C4-2B (cell line): ENCODE data around the gene NPIPA1.
A peak's percentile ranks its signal among the peaks of the same experiment; 100 is the strongest.
"Not testable (repeated sequence)": the region's sequence is repeated elsewhere in the genome, so short reads cannot be mapped to it uniquely, and the experiment has no call there.

Source experiments
- H3K27ac ChIP-seq: fragments of 450-650 bp; 2 replicates; pipeline ENCODE4 v1.5.1; 2017
- CTCF ChIP-seq: fragments of 450-650 bp; conservative IDR thresholded peaks from 2 replicates; pipeline ENCODE4 v1.5.1; 2017; ENCODE audit warnings: mild to moderate bottlenecking
- ZFX ChIP-seq: fragments of 450-650 bp; IDR thresholded peaks from 2 replicates; pipeline ENCODE4 v1.6.1; 2017

The NPIPA1 gene

GRCh38 chr16:14963281-14964173 is 26.3 kb downstream of the NPIPA1 start:
- no peak overlapping the region for H3K27ac ChIP-seq
- TF ChIP-seq CTCF (no peak), ZFX (no peak)

GRCh38 chr16:14965328-14965727 is 28.1 kb downstream of the NPIPA1 start:
- TF ChIP-seq ZFX (no peak), CTCF (no peak)
- H3K27ac ChIP-seq, result no peak overlapping the region

GRCh38 chr16:14969795-14970194 is 32.6 kb downstream of the NPIPA1 start:
- H3K27ac ChIP-seq, result not testable (repeated sequence)

- H3K27ac ChIP-seq, result not testable (repeated sequence)
Measured at GRCh38 chr16:14971621-14972228, 34.5 kb downstream of the NPIPA1 start.

GRCh38 chr16:14973785-14974322 is 36.6 kb downstream of the NPIPA1 start:
- not testable (repeated sequence) for H3K27ac ChIP-seq

GRCh38 chr16:14974331-14974655 is 37.0 kb downstream of the NPIPA1 start:
- H3K27ac ChIP-seq, result peak overlapping the region; percentile 92

- TF ChIP-seq ZFX, result peak; percentile 97
- peak within 1 kb of the TSS; percentile 92 for H3K27ac ChIP-seq
Measured at GRCh38 chr16:14974656-14975417, 37.6 kb downstream of the NPIPA1 start, which contains the start of gene PDXDC1. TSS of gene PDXDC1 (plus strand) at chr16:14975026. CDS start at chr16:14975200, 174 bp downstream.

GRCh38 chr16:14975418-14976194 is 38.4 kb downstream of the NPIPA1 start:
- H3K27ac ChIP-seq, result peak overlapping the region; percentile 92

GRCh38 chr16:14976971-14977736 is 39.9 kb downstream of the NPIPA1 start:
- H3K27ac ChIP-seq, result not testable (repeated sequence)

More at GRCh38 chr16:14975418-14976194, 38.4 kb downstream of the NPIPA1 start:
- peak; percentile 78; the same call in 1 of the 2 replicates for TF ChIP-seq ZFX

GRCh38 chr16:14978281-14978680 is 41.0 kb downstream of the NPIPA1 start:
- H3K27ac ChIP-seq, result not testable (repeated sequence)

GRCh38 chr16:14978908-14979307 is 41.7 kb downstream of the NPIPA1 start:
- H3K27ac ChIP-seq, result not testable (repeated sequence)

GRCh38 chr16:14981234-14981633 is 44.0 kb downstream of the NPIPA1 start:
- H3K27ac ChIP-seq, result not testable (repeated sequence)

GRCh38 chr16:14982521-14982920 is 45.3 kb downstream of the NPIPA1 start:
- peak overlapping the region; percentile 58 for H3K27ac ChIP-seq

- H3K27ac ChIP-seq, result not testable (repeated sequence)
Measured at GRCh38 chr16:14988092-14988491, 50.8 kb downstream of the NPIPA1 start.

GRCh38 chr16:14988661-14989191 is 51.5 kb downstream of the NPIPA1 start:
- not testable (repeated sequence) for H3K27ac ChIP-seq
